HG03060 (cell line): ENCODE results near the gene SNCB.

Experiments used
- ATAC-seq: cut with Tn5 transposase; IDR thresholded peaks from one replicate; pipeline ENCODE4 v1.9.1; 2021; ENCODE audit warnings: low read depth, moderate number of reproducible peaks; ENCODE audit not compliant: unreplicated experiment

Gene SNCB

GRCh38 chr5:176646049-176646706 lies 15.8 kb upstream of the SNCB start:
- no peak for ATAC-seq

DNA sequence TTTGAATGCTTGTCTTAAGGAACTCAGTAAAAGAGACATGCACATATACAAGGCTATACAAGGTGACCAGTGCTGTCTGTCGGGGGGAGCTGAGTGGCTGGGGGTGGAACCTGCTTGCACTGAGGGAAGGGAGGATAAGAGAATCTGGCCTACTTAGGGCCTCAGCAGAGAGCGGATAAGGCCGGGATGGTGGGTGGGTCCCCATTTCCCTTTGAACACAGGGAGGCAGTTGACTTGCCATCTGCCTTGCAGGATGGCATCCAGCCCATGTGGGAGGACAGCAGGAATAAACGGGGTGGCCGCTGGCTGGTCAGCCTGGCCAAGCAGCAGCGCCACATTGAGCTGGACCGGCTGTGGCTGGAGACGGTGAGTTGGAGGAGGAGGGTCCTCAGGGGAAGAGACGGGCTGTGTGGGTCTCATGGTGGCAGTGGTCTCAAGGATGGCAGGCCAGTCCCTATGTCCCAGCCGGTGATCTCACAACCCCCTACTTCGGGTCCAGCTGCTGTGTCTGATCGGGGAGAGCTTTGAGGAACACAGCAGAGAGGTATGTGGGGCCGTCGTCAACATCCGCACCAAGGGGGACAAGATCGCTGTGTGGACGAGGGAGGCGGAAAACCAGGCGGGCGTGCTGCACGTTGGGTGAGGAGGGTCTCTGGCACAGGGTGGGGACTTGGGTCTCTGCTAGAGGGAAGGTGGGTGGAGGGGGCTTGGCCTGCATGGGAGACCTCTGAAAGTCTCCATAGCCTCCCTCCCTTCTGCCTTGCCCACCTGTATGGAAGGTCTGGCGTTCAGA lies 14.7 kb upstream of the SNCB start:
- no peak for ATAC-seq

DNA sequence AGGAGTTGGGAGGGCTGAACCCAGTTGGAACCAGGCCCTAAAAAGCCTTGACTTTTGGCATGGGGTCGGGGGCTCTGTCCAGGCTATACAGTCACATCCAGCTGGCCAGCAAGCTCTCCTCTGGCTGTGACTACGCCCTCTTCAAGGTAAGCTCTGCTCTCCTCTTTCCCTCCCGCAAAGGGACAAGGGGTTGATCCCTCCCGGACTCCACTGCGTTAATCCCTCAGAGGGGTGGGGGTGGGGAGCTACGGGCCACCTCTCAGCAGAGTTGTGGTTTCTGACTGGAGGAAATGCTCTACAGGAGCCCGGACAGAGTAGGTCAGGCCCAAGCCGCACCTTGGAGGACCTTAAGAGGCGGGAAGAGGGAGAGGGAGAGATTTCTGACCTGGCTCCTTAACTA lies 14.0 kb upstream of the SNCB start:
- no peak for ATAC-seq

GRCh38 chr5:176643491-176644219 lies 13.3 kb upstream of the SNCB start:
- no peak for ATAC-seq

DNA sequence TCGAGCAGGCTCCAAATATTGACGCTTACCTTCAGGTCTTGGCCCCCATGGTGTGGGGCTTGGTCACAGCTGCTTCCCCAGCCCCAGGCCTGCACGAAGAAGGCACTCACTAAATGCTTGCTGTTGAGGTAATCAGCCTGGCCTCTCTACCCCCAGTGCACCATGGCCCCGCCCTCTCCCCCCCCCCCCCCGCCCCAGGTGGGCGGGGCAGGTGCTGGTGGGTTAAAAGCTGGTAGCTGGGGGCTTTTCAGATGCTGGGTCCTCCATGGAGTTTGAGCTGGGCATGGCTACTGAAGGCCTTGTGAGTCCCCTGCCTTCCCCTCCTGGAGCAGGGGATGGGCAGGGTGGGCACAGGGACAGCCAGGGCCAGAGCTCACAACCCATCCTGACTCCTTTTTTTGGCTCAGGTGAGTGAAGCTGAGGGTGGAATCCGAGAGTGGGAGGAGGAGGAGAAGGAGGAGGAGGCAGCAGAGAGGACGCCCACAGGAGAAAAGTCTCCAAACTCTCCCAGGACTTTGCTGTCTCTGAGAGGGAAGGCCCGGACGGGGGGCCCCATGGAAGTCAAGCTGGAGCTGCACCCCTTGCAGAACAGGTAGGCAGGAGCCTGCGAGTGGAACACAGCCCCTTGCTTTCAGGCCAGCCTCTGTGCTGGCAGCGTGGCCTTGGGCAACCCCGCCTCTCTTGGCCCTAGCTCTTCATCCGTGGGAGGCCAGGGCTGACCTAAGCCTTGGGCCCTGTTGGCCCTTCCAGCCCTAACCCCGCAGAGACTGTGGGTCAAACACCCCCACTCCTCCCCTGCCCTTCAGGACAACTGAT lies 12.5 kb upstream of the SNCB start:
- ATAC-seq, result no peak

GRCh38 chr5:176640616-176641015 lies 10.3 kb upstream of the SNCB start:
- ATAC-seq, result no peak

- ATAC-seq, result no peak
Measured at GRCh38 chr5:176639981-176640380, 9.6 kb upstream of the SNCB start.

GRCh38 chr5:176639208-176639607 lies 8.9 kb upstream of the SNCB start:
- no peak for ATAC-seq

DNA sequence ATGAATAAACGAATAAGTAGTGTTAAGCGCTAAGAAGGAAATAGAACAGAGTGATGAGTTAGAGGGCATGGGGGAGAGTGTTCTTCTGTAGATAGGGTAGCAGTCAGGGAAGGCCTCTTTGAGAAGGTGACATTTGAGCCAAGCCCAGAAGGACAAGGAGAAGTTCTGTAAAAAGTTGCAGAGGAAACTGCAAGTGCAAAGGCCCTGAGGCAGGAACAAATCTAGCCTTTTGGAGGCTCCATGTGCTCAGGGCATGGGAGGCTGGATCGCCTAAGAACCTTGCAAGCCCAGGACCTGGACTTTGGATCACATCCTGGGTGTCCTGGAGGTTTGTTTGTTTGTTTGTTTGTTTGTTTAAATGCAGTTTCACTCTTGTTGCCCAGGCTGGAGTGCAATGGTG lies 8.1 kb upstream of the SNCB start:
- ATAC-seq, result no peak

DNA sequence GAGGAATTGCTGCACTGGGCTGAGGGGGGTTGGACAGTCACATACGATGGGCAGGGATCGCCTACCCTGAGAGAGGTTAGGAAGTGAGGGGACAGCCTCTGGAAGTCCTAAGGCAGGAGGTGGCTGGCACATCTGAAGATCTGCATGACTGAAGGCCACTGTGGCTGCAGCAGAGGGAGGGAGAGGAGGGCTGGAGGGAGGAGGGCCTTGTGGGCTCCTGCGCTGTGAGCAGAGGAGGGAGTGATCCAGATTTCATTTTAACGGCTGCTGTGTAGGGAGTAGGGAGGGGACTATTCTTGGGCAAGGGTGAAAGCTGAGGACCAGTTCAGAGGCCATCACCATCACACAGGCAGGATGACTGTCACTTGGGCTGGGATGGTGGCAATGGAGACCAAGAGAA lies 7.2 kb upstream of the SNCB start:
- no peak for ATAC-seq

DNA sequence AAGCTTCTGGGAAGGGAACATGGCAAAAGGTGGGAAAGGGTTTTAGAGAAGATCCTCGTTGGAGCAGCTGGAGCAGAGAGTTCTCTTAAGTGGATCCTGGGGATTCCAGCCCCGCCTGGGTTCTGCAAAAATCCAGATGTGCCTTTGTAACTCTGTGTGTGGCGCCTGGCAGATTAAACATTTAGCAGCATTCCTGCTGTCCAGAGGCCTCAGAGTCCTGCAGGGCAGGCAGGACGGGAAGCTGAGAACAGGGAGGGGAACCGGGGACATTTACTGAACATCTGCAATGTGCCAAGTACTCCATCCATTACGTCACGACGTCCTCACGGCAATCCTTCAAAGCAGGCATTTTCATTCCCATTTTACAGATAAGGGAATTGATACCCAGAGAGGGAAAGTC lies 6.1 kb upstream of the SNCB start:
- ATAC-seq, result no peak

- ATAC-seq, result no peak
Measured at GRCh38 chr5:176633598-176633997, 3.3 kb upstream of the SNCB start.

- no peak for ATAC-seq
Measured at GRCh38 chr5:176632745-176633144, 2.4 kb upstream of the SNCB start.

DNA sequence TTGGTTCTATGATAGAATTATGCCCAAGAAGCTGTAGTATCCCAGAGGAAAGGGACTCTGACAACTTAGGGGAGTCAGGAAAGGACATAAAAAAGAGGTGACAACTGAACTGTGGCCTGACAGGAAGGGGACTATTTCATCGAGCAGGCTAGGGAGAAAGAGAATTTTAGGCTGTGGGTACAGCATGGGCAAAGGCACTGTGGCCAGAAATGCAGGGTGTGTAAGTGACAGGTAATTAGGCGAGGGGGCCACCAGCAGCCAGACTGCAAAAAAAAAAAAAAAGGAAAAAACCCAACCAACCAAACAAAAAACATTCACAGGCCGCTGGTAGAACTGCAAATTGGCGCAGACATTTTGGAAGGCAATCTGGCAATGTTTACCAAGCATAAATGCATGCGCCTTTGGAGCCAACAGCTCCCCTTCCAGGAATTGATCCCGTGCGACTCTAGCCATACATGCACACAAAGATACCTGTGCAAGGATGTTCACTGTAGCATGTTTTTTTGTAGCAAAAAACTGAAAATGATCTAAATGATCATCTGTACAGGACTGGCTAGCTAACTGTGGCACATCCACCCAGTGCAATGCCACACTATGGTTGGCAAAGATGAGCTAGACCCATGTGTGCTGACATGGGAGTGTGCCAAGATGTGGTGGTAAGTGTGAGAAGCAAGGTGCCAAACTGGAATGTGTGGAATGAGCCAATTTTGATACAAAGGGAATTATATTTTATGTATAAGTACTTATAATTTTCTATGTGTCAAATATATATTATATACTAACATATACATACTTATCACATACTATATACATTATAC lies 1.3 kb upstream of the SNCB start:
- ATAC-seq, result no peak

DNA sequence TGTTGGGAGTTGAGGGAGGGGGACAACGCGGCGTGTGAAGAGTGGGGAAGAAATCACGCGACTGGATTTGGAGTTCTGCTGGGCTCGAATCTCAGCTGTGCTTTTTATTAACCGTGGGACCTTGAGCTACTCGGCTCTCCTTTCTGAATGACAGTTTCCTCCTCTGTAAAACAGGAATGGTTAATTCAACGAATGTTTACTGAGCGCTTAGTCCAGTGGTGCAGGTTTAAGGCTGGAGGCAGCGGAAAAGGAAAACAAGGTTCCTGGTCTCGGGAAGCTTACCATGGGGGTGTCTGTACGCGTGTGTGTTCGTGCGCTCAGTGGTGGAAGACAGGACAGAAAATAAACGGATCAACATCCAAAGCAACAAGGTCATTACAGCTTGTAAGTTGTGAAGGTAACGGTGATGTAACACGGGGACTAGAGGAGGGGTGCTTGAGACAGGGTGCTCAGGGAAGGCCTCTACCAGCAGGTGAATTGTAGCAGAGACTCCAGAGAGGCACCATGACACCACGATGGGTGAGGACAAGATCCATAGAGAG lies 418 bp upstream of the SNCB start:
- no peak for ATAC-seq

- ATAC-seq, result no peak
Measured at GRCh38 chr5:176629317-176629852, 949 bp downstream of the SNCB start.

GRCh38 chr5:176628406-176629228 lies 1.7 kb downstream of the SNCB start:
- no peak for ATAC-seq

DNA sequence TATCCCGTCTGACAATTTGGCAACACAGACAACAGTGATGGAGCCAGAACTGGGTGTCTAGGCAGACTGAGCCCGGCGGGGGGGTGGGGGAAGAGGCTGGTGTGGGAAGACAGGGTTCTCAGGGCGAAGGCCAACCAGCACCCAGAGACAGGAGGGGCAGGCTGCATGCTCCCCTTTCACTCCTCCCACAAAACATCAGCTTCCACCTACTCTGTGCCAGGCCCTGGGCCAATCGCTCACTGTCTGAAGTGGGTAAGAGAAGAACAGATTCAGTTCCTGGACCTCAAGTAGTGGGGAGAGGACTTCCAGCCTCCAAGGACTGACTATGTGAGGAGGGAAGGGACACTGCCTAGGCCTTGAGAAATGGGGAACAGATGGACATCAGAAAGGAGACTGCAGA lies 2.8 kb downstream of the SNCB start:
- no peak for ATAC-seq

DNA sequence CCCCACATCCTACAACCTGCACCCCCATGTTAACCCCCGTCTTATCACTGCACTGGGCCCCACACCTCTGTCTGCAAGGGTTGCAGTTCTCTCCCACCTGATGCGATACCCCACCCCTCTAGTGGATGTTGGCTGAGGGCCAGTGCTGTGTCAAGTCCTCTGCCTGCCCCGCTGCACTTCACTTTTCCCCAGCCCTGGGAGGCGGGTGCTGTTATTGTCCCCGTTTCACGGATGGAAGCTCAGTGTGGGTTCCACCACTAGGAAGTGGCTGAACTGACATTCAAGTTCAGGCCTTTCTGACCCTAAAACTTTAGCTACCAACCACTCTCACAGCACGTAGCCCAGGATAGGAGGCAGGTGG lies 3.5 kb downstream of the SNCB start:
- ATAC-seq, result no peak
